Measurements from ENCODE around the gene OPRD1.
"Not testable (repeated sequence)": the region's sequence is repeated elsewhere in the genome, so short reads cannot be mapped to it uniquely, and the experiment has no call there.

OPRD1 gene

GRCh38 chr1:28811766-28812668 is at the start of gene OPRD1:
Gene OPRD1, plus strand, starts transcription at chr1:28812170. Its CDS starts 214 bp downstream, at chr1:28812384.
- H3K4me3 Mint-ChIP-seq = no peak within 1 kb of the TSS
- H3K36me3 Mint-ChIP-seq = no peaks in the 10 kb centered on the region
- H3K4me1 Mint-ChIP-seq = peaks cover 6% of the 10 kb centered on the region
- H3K9me3 Mint-ChIP-seq = no peaks in the 10 kb centered on the region
- peaks cover 33% of the 10 kb centered on the region for H3K27me3 Mint-ChIP-seq
- ATAC-seq (ENCODE audit: low read depth) (no peak), DNase-seq (ENCODE audit: low spot score in 2 of 2) (no peak)
- no peak within 1 kb of the TSS for H3K27ac Mint-ChIP-seq

DNA sequence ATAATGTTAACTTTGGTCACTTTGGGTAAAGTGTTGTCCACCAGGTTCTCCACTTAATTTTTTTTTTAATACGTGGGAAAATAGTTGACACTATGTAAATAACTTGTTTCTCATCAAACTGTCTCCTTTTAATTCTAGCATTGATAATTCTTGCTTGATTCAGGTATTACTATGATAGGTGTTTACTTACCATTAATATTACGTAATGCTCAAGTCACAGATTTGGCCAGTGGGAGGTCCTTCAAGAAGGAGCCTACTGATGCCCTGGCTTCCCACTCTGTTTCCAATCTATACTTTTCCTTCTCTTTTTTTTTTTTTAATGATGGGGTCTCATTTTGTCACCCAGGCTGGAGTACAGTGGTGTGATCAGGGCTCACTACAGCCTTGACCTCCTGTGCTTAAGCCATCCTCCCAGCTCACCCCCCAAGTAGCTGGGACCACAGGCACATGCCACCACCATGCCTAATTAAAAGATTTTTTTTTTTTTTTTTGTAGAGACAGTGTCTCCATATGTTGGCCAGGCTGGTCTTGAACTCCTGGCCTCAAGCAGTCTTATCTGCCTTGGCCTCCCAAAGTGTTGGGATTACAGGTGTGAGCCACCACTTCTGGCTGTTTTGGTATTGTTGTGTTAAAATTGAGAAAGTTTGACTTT is 45.3 kb upstream of the OPRD1 start:
- Mint-ChIP-seq H3K4me3 (no peak overlapping the region), H3K4me1 (peaks cover 10% of the 10 kb centered on the region), H3K27ac (peak overlapping the region; percentile 50), H3K36me3 (peaks cover 12% of the 10 kb centered on the region), H3K9me3 (no peaks in the 10 kb centered on the region), H3K27me3 (no peaks in the 10 kb centered on the region)
- ATAC-seq (ENCODE audit: low read depth) (no peak), DNase-seq (ENCODE audit: low spot score in 2 of 2) (no peak)

- Mint-ChIP-seq H3K27me3 (no peaks in the 10 kb centered on the region), H3K27ac (peak overlapping the region; percentile 55), H3K36me3 (peaks cover 9% of the 10 kb centered on the region)
Observed at GRCh38 chr1:28770601-28771165, 41.3 kb upstream of the OPRD1 start.

DNA sequence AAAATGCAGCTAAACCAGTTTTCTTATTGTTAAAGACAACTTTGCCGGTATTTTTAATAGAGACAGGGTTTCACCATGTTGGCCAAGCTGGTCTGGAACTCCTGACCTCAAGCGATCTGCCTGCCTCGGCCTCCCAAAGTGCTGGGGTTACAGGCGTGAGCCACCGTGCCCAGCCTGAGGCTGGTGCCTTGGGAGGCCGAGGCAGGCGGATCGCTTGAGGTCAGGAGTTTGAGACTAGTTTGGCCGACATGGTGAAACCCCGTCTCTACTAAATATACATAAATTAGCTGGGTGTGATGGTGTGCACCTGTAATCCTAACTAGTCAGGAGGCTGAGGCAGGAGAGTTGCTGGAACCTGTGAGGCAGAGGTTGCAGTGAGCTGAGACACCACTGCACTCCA is 40.0 kb upstream of the OPRD1 start:
- H3K27ac Mint-ChIP-seq, H3K4me3 Mint-ChIP-seq: not testable (repeated sequence)

More at GRCh38 chr1:28770601-28771165, 41.3 kb upstream of the OPRD1 start:
- H3K4me3 Mint-ChIP-seq = no peak overlapping the region
- no peaks in the 10 kb centered on the region for H3K9me3 Mint-ChIP-seq
- peaks cover 14% of the 10 kb centered on the region for H3K4me1 Mint-ChIP-seq
- DNase-seq (ENCODE audit: low spot score in 2 of 2) = no peak
- ATAC-seq (ENCODE audit: low read depth) = no peak

DNA sequence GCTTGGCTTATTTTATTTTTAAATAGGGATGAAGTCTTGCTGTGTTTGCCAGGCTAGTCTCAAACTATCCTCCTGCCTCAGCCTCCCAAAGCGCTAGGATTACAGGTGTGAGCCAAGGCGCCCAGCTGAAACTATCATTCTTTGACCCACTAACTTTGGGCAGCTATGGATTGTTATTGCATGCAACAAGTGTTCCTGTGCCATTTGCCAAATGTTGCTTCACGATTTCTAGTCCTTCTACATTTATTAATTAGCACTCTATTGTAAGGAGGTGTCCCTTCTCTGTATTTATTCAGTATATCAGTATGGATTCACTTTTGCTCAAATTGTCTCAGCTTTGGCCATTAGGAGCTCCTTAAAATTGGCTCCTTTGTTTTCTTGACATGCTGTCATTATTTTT is 38.9 kb upstream of the OPRD1 start:
- Mint-ChIP-seq H3K9me3 (no peaks in the 10 kb centered on the region), H3K27me3 (no peaks in the 10 kb centered on the region), H3K27ac (no peak overlapping the region), H3K4me1 (peaks cover 7% of the 10 kb centered on the region), H3K4me3 (no peak overlapping the region), H3K36me3 (peaks cover 9% of the 10 kb centered on the region)
- DNase-seq (ENCODE audit: low spot score in 2 of 2) (no peak), ATAC-seq (ENCODE audit: low read depth) (no peak)

More for the DNA sequence above, 40.0 kb upstream of the OPRD1 start:
- H3K4me1 Mint-ChIP-seq; H3K36me3 Mint-ChIP-seq; H3K9me3 Mint-ChIP-seq; H3K27me3 Mint-ChIP-seq; ATAC-seq (ENCODE audit: low read depth); DNase-seq (ENCODE audit: low spot score in 2 of 2): not testable (repeated sequence)

- ATAC-seq (ENCODE audit: low read depth) = peak; percentile 90
- H3K27me3 Mint-ChIP-seq = no peaks in the 10 kb centered on the region
- peak; percentile 41 to 49 for DNase-seq (ENCODE audit: low spot score in 2 of 2)
- no peaks in the 10 kb centered on the region for H3K9me3 Mint-ChIP-seq
- peak overlapping the region; percentile 89 for H3K4me3 Mint-ChIP-seq
- H3K27ac Mint-ChIP-seq = peak overlapping the region; percentile 81
- H3K4me1 Mint-ChIP-seq = peaks cover 7% of the 10 kb centered on the region
- H3K36me3 Mint-ChIP-seq = peaks cover 5% of the 10 kb centered on the region
Observed at GRCh38 chr1:28775121-28775942, 36.6 kb upstream of the OPRD1 start.

DNA sequence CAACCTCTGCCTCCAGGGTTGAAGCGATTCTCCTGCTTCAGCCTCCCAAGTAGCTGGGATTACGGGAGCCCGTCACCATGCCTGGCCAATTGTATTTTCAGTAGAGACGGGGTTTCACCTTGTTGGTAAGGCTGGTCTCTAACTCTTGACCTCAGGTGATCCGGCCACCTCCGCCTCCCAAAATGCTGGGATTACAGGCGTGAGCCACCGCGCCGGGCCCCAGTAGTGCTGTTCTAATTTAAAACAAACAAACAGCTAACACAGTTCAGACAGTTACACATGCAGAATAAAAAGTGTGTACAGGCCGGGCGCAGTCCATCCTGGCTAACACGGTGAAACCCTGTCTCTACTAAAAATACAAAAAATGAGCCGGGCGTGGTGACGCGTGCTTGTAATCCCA is 35.6 kb upstream of the OPRD1 start:
- ATAC-seq (ENCODE audit: low read depth) = no peak
- no peak for DNase-seq (ENCODE audit: low spot score in 2 of 2)
- Mint-ChIP-seq H3K4me1 (peaks cover 4% of the 10 kb centered on the region), H3K27ac (no peak overlapping the region), H3K4me3 (no peak overlapping the region), H3K9me3 (no peaks in the 10 kb centered on the region), H3K27me3 (no peaks in the 10 kb centered on the region), H3K36me3 (no peaks in the 10 kb centered on the region)

GRCh38 chr1:28778021-28778420 is 33.9 kb upstream of the OPRD1 start:
- ATAC-seq (ENCODE audit: low read depth) (no peak), DNase-seq (ENCODE audit: low spot score in 2 of 2) (no peak)
- H3K4me3 Mint-ChIP-seq = no peak overlapping the region
- H3K4me1 Mint-ChIP-seq = peaks cover 4% of the 10 kb centered on the region
- H3K27me3 Mint-ChIP-seq = no peaks in the 10 kb centered on the region
- H3K9me3 Mint-ChIP-seq = no peaks in the 10 kb centered on the region
- no peaks in the 10 kb centered on the region for H3K36me3 Mint-ChIP-seq
- no peak overlapping the region for H3K27ac Mint-ChIP-seq

DNA sequence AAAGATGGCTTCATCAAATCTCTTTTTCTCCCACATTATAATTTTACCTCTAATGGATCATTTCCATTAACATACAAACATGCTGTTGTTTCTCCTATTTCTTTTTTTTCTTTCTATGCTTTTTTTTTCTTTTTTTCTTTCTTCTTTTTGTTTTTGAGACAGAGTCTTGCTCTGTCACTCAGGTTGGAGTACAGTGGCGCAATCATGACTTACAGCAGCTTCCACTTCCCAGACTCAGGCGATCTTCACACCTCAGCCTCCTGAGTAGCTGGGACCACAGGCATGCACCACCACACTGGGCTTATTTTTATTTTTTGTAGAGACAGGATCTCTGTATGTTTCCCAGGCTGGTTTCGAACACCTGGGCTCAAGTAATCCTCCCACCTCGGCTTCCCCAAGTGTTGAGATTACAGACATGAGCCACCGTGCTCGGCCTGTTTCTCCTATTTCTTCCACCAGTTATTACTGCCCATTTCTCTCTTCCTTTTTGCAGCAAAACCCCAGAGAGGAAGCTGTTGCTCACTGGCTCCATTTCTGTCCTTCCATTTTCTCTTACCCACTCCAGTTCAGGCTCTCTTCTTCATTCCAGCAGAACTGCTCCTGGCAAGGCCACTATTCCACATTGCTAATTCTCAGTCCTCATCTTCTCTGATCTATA is 32.1 kb upstream of the OPRD1 start:
- DNase-seq (ENCODE audit: low spot score in 2 of 2) = no peak
- Mint-ChIP-seq H3K27me3 (no peaks in the 10 kb centered on the region), H3K4me1 (peaks cover 3% of the 10 kb centered on the region), H3K4me3 (no peak overlapping the region), H3K9me3 (no peaks in the 10 kb centered on the region), H3K36me3 (no peaks in the 10 kb centered on the region), H3K27ac (no peak overlapping the region)
- no peak for ATAC-seq (ENCODE audit: low read depth)

- Mint-ChIP-seq H3K9me3 (no peaks in the 10 kb centered on the region), H3K4me1 (peaks cover 6% of the 10 kb centered on the region), H3K27me3 (no peaks in the 10 kb centered on the region), H3K4me3 (no peak overlapping the region), H3K27ac (no peak overlapping the region), H3K36me3 (no peaks in the 10 kb centered on the region)
- no peak for DNase-seq (ENCODE audit: low spot score in 2 of 2)
- no peak for ATAC-seq (ENCODE audit: low read depth)
Observed at GRCh38 chr1:28781305-28781704, 30.7 kb upstream of the OPRD1 start.

DNA sequence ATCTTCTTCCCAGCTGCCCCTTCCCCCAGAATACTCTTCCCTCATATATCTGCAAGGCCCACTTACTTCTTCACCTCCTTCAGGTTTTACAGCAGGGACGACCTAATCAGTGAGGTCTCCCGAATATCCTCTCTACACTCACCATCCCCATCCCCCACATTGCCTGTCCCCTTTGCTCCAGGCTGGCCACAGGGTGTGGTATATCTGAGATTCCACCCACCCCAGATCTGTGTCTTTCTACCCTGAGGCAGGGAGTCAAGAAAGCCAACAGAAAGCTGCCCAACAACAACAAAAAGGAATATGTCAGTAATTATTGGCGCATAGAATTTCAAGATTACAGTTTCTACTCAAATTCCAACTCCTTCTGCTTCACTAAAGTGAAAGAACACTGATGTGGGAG is 30.0 kb upstream of the OPRD1 start:
- ATAC-seq (ENCODE audit: low read depth) (no peak), DNase-seq (ENCODE audit: low spot score in 2 of 2) (no peak)
- Mint-ChIP-seq H3K27ac (no peak overlapping the region), H3K4me3 (no peak overlapping the region), H3K4me1 (peaks cover 6% of the 10 kb centered on the region), H3K27me3 (no peaks in the 10 kb centered on the region), H3K9me3 (no peaks in the 10 kb centered on the region), H3K36me3 (no peaks in the 10 kb centered on the region)

- H3K4me1 Mint-ChIP-seq = peaks cover 6% of the 10 kb centered on the region
- H3K27ac Mint-ChIP-seq = no peak overlapping the region
- H3K27me3 Mint-ChIP-seq = no peaks in the 10 kb centered on the region
- no peak for ATAC-seq (ENCODE audit: low read depth)
- no peak overlapping the region for H3K4me3 Mint-ChIP-seq
- no peaks in the 10 kb centered on the region for H3K9me3 Mint-ChIP-seq
- no peaks in the 10 kb centered on the region for H3K36me3 Mint-ChIP-seq
- DNase-seq (ENCODE audit: low spot score in 2 of 2) = no peak
Observed at GRCh38 chr1:28783363-28783762, 28.6 kb upstream of the OPRD1 start.

DNA sequence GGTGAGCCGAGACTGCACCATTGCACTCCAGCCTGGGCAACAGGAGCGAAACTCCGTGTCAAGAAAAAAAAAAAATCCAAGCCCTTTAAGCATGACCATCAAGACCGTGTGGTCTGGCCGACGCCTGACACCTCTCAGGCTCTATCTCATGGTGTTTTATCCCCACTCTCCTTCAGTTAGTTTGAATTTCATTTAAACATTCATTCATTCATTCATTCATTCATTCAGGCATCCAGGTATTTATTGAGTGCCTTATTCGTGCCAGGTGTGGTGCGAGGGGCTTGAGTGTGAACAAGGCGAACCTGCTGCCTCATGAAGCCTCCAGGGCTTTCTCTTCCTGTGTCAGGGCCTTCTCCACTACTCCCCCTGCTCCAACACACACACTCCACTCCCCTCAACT is 22.6 kb upstream of the OPRD1 start:
- Mint-ChIP-seq H3K4me3 (no peak overlapping the region), H3K9me3 (no peaks in the 10 kb centered on the region), H3K27ac (no peak overlapping the region), H3K27me3 (peaks cover 3% of the 10 kb centered on the region), H3K36me3 (peaks cover 1% of the 10 kb centered on the region), H3K4me1 (peaks cover 6% of the 10 kb centered on the region)
- ATAC-seq (ENCODE audit: low read depth) (no peak), DNase-seq (ENCODE audit: low spot score in 2 of 2) (no peak)

All from memory B cell (primary cell).